GM23338 (cell line): ENCODE measurements around the gene C1orf21. TPM values are rescaled to one million over a fixed set of nuclear protein-coding genes. Genes with fewer than 3 reads are reported as not detected.

ENCODE experiments used
- ATAC-seq: fragments of 200-7000 bp; cut with Tn5 transposase; 3 replicates; pipeline ENCODE4 v1.9.1; 2020
- DNase-seq: peaks from one replicate; pipeline ENCODE4 v3.0.0-alpha.2; 2015; ENCODE audit warnings: low spot score
- H2AFZ ChIP-seq: fragments of 200-600 bp; sonication (generic); 2 replicates; pipeline ENCODE4 v1.8.0; 2016; ENCODE audit warnings: antibody characterized with exemption, mild to moderate bottlenecking, moderate library complexity
- H3F3A ChIP-seq: fragments of 200-600 bp; sonication (generic); replicated peaks from 2 replicates; pipeline ENCODE4 v1.8.0; 2017; ENCODE audit warnings: antibody characterized with exemption, mixed run types, low read depth
- H3K27ac ChIP-seq: fragments of 200-600 bp; sonication (generic); 2 replicates; pipeline ENCODE4 v1.6.1; 2016; ENCODE audit warnings: low read depth
- H3K27me3 ChIP-seq: fragments of 200-600 bp; sonication (generic); 2 replicates; pipeline ENCODE4 v1.8.0; 2016; ENCODE audit warnings: mild to moderate bottlenecking, mixed run types, moderate library complexity; ENCODE audit not compliant: insufficient read depth
- H3K36me3 ChIP-seq: fragments of 200-600 bp; sonication (generic); 2 replicates; pipeline ENCODE4 v1.8.0; 2016; ENCODE audit warnings: mild to moderate bottlenecking; ENCODE audit not compliant: insufficient read depth
- H3K4me1 ChIP-seq: fragments of 200-600 bp; sonication (generic); 2 replicates; pipeline ENCODE4 v1.8.0; 2016; ENCODE audit warnings: mild to moderate bottlenecking, moderate library complexity; ENCODE audit not compliant: insufficient read depth
- H3K4me2 ChIP-seq: fragments of 200-600 bp; sonication (generic); 2 replicates; pipeline ENCODE4 v1.7.1; 2017; ENCODE audit warnings: mixed run types
- H3K4me3 ChIP-seq: fragments of 200-600 bp; sonication (generic); 2 replicates; pipeline ENCODE4 v1.6.1; 2016; ENCODE audit warnings: mixed run types
- H3K79me2 ChIP-seq: fragments of 200-600 bp; sonication (generic); replicated peaks from 2 replicates; pipeline ENCODE4 v1.8.0; 2017; ENCODE audit warnings: mild to moderate bottlenecking; ENCODE audit not compliant: insufficient read depth
- H3K9me2 ChIP-seq: fragments of 200-600 bp; sonication (generic); 2 replicates; pipeline ENCODE4 v1.8.0; 2017; ENCODE audit not compliant: insufficient read depth
- H4K20me1 ChIP-seq: fragments of 200-600 bp; sonication (generic); replicated peaks from 2 replicates; pipeline ENCODE4 v1.8.0; 2017; ENCODE audit warnings: mild to moderate bottlenecking; ENCODE audit not compliant: insufficient read depth
- H3K27ac Mint-ChIP-seq: 2 replicates; pipeline ENCODE4 v1.8.0; 2020; ENCODE audit warnings: inconsistent platforms, mild to moderate bottlenecking, moderate library complexity, mixed read lengths
- H3K27me3 Mint-ChIP-seq: 3 replicates; pipeline ENCODE4 v1.8.0; 2022; ENCODE audit warnings: low read depth, mild to moderate bottlenecking, moderate library complexity, mixed read lengths, inconsistent platforms; ENCODE audit not compliant: insufficient read depth, poor library complexity
- H3K36me3 Mint-ChIP-seq: 3 replicates; pipeline ENCODE4 v1.8.0; 2021; ENCODE audit warnings: low read depth, mild to moderate bottlenecking, inconsistent platforms, moderate library complexity, mixed read lengths
- H3K4me1 Mint-ChIP-seq: 3 replicates; pipeline ENCODE4 v1.8.0; 2020; ENCODE audit warnings: mild to moderate bottlenecking, inconsistent platforms, mixed read lengths
- H3K4me3 Mint-ChIP-seq: 3 replicates; pipeline ENCODE4 v1.8.0; 2021; ENCODE audit warnings: moderate library complexity, mild to moderate bottlenecking, inconsistent platforms, mixed read lengths
- H3K9me3 Mint-ChIP-seq: 3 replicates; pipeline ENCODE4 v1.8.0; 2020; ENCODE audit warnings: moderate library complexity, mild to moderate bottlenecking, inconsistent platforms, mixed read lengths
- CREB1 ChIP-seq: fragments of 250-450 bp; sonication (Bioruptor Pico); IDR thresholded peaks from 2 replicates; pipeline ENCODE4 v1.5.0; 2020; ENCODE audit warnings: low read depth, mild to moderate bottlenecking, moderate library complexity
- EZH2 ChIP-seq: fragments of 200-600 bp; sonication (generic); IDR thresholded peaks from one replicate; pipeline ENCODE4 v1.8.0; 2017; ENCODE audit warnings: antibody characterized with exemption, mild to moderate bottlenecking, low read depth; ENCODE audit not compliant: unreplicated experiment
- EZH2phosphoT487 ChIP-seq: fragments of 200-600 bp; sonication (generic); IDR thresholded peaks from one replicate; pipeline ENCODE4 v1.8.1; 2018; ENCODE audit warnings: antibody characterized with exemption; ENCODE audit not compliant: unreplicated experiment
- NANOG ChIP-seq: IDR thresholded peaks from 2 replicates; pipeline ENCODE4 v1.6.1; 2016; ENCODE audit warnings: antibody characterized with exemption, borderline replicate concordance
- polyA plus RNA-seq: library from polyadenylated mRNA; unstranded; fragments of >200 nt; fragmentation: Nextera tagmentation; extraction: Ambion mirVana; gene quantifications from 2 replicates; pipeline ENCODE4 v1.2.1, GENCODE V29; 2016
- total RNA-seq: library from RNA; depleted of rRNA; stranded (reverse); fragments of >200 nt; shearing (Covaris generic); gene quantifications from 2 replicates; pipeline ENCODE4 v1.2.3, GENCODE V29; 2014
- TF ChIP-seq, protein P1 (sequence below), 2 experiments: fragments of 200-600 bp in 1 of 2; sonication (generic) in 1 of 2; conservative IDR thresholded peaks; 2 replicates each; pipeline versions ENCODE4 v1.5.1 to v1.6.1; 2016 to 2017; ENCODE audit warnings: antibody characterized with exemption in 2 of 2, low read depth in 2 of 2, mild to moderate bottlenecking in 2 of 2, moderate library complexity in 1 of 2
- TF ChIP-seq, protein P2 (sequence below): fragments of 250-450 bp; sonication (Bioruptor Pico); IDR thresholded peaks from 2 replicates; pipeline ENCODE4 v1.5.0; 2020; ENCODE audit warnings: mild to moderate bottlenecking, moderate library complexity
- TF ChIP-seq, protein P3 (sequence below): IDR thresholded peaks from 2 replicates; pipeline ENCODE4 v1.6.1; 2016; ENCODE audit warnings: antibody characterized with exemption

Gene C1orf21
- total and polyA plus RNA-seq, 2 experiments from 2014 or later: 28.0 to 40.4 TPM

DNA sequence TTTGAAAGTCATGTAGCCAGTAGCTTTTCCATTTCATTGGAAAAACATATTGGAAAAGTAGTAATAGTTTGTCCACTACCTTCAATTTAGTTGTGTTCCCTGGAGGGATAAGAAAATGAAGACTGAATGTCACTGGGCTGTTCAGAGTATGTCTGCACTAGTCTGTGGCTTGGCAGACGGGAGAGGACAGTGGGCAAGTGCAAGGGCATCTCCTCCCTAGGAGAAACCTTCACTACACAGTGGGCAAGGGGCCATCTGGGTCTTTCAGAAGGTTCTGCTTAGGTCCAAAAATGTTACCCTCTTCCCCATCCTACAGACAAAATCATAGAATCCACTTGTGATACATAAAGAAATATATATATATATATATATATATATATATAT, 118.1 kb downstream of the C1orf21 start:
- ATAC-seq: no peak
- Histone ChIP-seq H4K20me1 (no peaks in the 10 kb centered on the region), H3K36me3 (no peaks in the 10 kb centered on the region; the same call in 1 of the 2 replicates), H3K4me1 (peaks cover 22% of the 10 kb centered on the region), H3K9me2 (no peaks in the 10 kb centered on the region), H3K27ac (no peak overlapping the region), H3K4me2 (no peak overlapping the region), H3K27me3 (no peaks in the 10 kb centered on the region), H3K4me3 (no peak overlapping the region), H3F3A (no peaks in the 10 kb centered on the region), H3K79me2 (peaks cover 51% of the 10 kb centered on the region), H2AFZ (no peak overlapping the region)
- Mint-ChIP-seq H3K4me1 (peaks cover 22% of the 10 kb centered on the region), H3K36me3 (no peaks in the 10 kb centered on the region; the same call in 2 of the 3 replicates), H3K4me3 (no peak overlapping the region), H3K27ac (0 out of 2 replicates have a peak overlapping the region, but pooled peaks have one; percentile 0), H3K27me3 (no peaks in the 10 kb centered on the region), H3K9me3 (no peaks in the 10 kb centered on the region)
- DNase-seq: no peak
- no peak for TF ChIP-seq CREB1 (CRISPR knock-in tag)
- TF ChIP-seq EZH2: no peak
- TF ChIP-seq, protein P1, sequence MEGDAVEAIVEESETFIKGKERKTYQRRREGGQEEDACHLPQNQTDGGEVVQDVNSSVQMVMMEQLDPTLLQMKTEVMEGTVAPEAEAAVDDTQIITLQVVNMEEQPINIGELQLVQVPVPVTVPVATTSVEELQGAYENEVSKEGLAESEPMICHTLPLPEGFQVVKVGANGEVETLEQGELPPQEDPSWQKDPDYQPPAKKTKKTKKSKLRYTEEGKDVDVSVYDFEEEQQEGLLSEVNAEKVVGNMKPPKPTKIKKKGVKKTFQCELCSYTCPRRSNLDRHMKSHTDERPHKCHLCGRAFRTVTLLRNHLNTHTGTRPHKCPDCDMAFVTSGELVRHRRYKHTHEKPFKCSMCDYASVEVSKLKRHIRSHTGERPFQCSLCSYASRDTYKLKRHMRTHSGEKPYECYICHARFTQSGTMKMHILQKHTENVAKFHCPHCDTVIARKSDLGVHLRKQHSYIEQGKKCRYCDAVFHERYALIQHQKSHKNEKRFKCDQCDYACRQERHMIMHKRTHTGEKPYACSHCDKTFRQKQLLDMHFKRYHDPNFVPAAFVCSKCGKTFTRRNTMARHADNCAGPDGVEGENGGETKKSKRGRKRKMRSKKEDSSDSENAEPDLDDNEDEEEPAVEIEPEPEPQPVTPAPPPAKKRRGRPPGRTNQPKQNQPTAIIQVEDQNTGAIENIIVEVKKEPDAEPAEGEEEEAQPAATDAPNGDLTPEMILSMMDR (conservative IDR thresholded peaks at IDR 0.05; ENCODE audit: low read depth in 2 of 2): no peak
- TF ChIP-seq EZH2phosphoT487: no peak
- TF ChIP-seq, protein P2, sequence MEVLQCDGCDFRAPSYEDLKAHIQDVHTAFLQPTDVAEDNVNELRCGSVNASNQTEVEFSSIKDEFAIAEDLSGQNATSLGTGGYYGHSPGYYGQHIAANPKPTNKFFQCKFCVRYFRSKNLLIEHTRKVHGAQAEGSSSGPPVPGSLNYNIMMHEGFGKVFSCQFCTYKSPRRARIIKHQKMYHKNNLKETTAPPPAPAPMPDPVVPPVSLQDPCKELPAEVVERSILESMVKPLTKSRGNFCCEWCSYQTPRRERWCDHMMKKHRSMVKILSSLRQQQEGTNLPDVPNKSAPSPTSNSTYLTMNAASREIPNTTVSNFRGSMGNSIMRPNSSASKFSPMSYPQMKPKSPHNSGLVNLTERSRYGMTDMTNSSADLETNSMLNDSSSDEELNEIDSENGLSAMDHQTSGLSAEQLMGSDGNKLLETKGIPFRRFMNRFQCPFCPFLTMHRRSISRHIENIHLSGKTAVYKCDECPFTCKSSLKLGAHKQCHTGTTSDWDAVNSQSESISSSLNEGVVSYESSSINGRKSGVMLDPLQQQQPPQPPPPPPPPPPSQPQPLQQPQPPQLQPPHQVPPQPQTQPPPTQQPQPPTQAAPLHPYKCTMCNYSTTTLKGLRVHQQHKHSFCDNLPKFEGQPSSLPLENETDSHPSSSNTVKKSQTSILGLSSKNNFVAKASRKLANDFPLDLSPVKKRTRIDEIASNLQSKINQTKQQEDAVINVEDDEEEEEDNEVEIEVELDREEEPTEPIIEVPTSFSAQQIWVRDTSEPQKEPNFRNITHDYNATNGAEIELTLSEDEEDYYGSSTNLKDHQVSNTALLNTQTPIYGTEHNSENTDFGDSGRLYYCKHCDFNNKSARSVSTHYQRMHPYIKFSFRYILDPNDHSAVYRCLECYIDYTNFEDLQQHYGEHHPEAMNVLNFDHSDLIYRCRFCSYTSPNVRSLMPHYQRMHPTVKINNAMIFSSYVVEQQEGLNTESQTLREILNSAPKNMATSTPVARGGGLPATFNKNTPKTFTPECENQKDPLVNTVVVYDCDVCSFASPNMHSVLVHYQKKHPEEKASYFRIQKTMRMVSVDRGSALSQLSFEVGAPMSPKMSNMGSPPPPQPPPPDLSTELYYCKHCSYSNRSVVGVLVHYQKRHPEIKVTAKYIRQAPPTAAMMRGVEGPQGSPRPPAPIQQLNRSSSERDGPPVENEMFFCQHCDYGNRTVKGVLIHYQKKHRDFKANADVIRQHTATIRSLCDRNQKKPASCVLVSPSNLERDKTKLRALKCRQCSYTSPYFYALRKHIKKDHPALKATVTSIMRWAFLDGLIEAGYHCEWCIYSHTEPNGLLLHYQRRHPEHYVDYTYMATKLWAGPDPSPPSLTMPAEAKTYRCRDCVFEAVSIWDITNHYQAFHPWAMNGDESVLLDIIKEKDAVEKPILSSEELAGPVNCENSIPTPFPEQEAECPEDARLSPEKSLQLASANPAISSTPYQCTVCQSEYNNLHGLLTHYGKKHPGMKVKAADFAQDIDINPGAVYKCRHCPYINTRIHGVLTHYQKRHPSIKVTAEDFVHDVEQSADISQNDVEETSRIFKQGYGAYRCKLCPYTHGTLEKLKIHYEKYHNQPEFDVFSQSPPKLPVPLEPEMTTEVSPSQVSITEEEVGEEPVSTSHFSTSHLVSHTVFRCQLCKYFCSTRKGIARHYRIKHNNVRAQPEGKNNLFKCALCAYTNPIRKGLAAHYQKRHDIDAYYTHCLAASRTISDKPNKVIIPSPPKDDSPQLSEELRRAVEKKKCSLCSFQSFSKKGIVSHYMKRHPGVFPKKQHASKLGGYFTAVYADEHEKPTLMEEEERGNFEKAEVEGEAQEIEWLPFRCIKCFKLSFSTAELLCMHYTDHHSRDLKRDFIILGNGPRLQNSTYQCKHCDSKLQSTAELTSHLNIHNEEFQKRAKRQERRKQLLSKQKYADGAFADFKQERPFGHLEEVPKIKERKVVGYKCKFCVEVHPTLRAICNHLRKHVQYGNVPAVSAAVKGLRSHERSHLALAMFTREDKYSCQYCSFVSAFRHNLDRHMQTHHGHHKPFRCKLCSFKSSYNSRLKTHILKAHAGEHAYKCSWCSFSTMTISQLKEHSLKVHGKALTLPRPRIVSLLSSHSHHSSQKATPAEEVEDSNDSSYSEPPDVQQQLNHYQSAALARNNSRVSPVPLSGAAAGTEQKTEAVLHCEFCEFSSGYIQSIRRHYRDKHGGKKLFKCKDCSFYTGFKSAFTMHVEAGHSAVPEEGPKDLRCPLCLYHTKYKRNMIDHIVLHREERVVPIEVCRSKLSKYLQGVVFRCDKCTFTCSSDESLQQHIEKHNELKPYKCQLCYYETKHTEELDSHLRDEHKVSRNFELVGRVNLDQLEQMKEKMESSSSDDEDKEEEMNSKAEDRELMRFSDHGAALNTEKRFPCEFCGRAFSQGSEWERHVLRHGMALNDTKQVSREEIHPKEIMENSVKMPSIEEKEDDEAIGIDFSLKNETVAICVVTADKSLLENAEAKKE (CRISPR knock-in tag): no peak
- TF ChIP-seq, protein P3, sequence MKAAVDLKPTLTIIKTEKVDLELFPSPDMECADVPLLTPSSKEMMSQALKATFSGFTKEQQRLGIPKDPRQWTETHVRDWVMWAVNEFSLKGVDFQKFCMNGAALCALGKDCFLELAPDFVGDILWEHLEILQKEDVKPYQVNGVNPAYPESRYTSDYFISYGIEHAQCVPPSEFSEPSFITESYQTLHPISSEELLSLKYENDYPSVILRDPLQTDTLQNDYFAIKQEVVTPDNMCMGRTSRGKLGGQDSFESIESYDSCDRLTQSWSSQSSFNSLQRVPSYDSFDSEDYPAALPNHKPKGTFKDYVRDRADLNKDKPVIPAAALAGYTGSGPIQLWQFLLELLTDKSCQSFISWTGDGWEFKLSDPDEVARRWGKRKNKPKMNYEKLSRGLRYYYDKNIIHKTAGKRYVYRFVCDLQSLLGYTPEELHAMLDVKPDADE: no peak
- TF ChIP-seq NANOG: no peak
